Endodermal cell (in vitro differentiated cells): ENCODE measurements around the gene OR5AU1. TPM values are rescaled to one million over a fixed set of nuclear protein-coding genes. Genes with fewer than 3 reads are reported as not detected.

ENCODE experiments used
- DNase-seq: peaks from one replicate; pipeline ENCODE4 v3.0.0-alpha.2; 2017
- H3K27ac ChIP-seq: 2 replicates; pipeline ENCODE4 v1.5.1; 2013; ENCODE audit warnings: mild to moderate bottlenecking, low read depth, low read length, moderate library complexity
- H3K27me3 ChIP-seq: 2 replicates; pipeline ENCODE4 v1.6.1; 2013; ENCODE audit warnings: mild to moderate bottlenecking, low read length, moderate library complexity; ENCODE audit not compliant: insufficient read depth, control insufficient read depth, poor library complexity, severe bottlenecking
- H3K36me3 ChIP-seq: 2 replicates; pipeline ENCODE4 v1.7.0; 2013; ENCODE audit warnings: mild to moderate bottlenecking, low read length, moderate library complexity; ENCODE audit not compliant: control insufficient read depth, insufficient read depth
- H3K4me1 ChIP-seq: one replicate; pipeline ENCODE4 v1.7.0; 2013; ENCODE audit warnings: low read length; ENCODE audit not compliant: control insufficient read depth, insufficient read depth
- H3K4me3 ChIP-seq: 2 replicates; pipeline ENCODE4 v1.5.1; 2013; ENCODE audit warnings: mild to moderate bottlenecking, low read length, moderate library complexity
- H3K9ac ChIP-seq: 2 replicates; pipeline ENCODE4 v1.6.1; 2013; ENCODE audit warnings: mild to moderate bottlenecking, low read length, moderate library complexity; ENCODE audit not compliant: poor library complexity, severe bottlenecking; ENCODE audit errors: extremely low read depth
- H3K9me3 ChIP-seq: 2 replicates; pipeline ENCODE4 v1.6.1; 2013; ENCODE audit warnings: mild to moderate bottlenecking, low read length, moderate library complexity; ENCODE audit not compliant: control insufficient read depth
- H3K27ac Mint-ChIP-seq: 2 replicates; pipeline ENCODE4 v1.8.0; 2020; ENCODE audit warnings: mixed read lengths
- H3K27me3 Mint-ChIP-seq: 2 replicates; pipeline ENCODE4 v1.8.0; 2021; ENCODE audit warnings: mild to moderate bottlenecking, mixed read lengths; ENCODE audit not compliant: insufficient read depth
- H3K36me3 Mint-ChIP-seq: 2 replicates; pipeline ENCODE4 v1.8.0; 2020; ENCODE audit warnings: low read depth, mixed read lengths
- H3K4me1 Mint-ChIP-seq: 2 replicates; pipeline ENCODE4 v1.8.0; 2020; ENCODE audit warnings: mixed read lengths
- H3K4me3 Mint-ChIP-seq: 2 replicates; pipeline ENCODE4 v1.8.0; 2020; ENCODE audit warnings: mild to moderate bottlenecking, moderate library complexity, mixed read lengths
- H3K9me3 Mint-ChIP-seq: 2 replicates; pipeline ENCODE4 v1.8.0; 2020; ENCODE audit warnings: mild to moderate bottlenecking, mixed read lengths
- WGBS, 2 experiments: methylation state at CpG; one replicate each; pipeline versions ENCODE4 v1.1.5 to v1.1.7; 2013; ENCODE audit warnings: missing lambda C conversion rate in 2 of 2, mixed read lengths in 1 of 2; ENCODE audit not compliant: insufficient coverage in 1 of 2, insufficient read length in 1 of 2; 5-methylcytosine and 5-hydroxymethylcytosine counted together
- total RNA-seq, 2 donors: library from RNA; stranded (reverse); fragmentation: NEBNext Ultra II Directional in 1 of 2; extraction: Animal tissue kit (Norgen Biotek cat#: 25700) in 1 of 2; gene quantifications; 2 replicates in 1 of 2; 3 replicates in 1 of 2; pipeline ENCODE4 v1.2.1, GENCODE V29; 2021
- TF ChIP-seq, protein P1 (sequence below): fragments of 200-600 bp; sonication (generic); conservative IDR thresholded peaks from 2 replicates; pipeline ENCODE4 v1.5.0; 2021; ENCODE audit warnings: antibody characterized with exemption, mild to moderate bottlenecking

Gene OR5AU1
- total RNA-seq, 2 donors from 2014 or later: not detected

DNA sequence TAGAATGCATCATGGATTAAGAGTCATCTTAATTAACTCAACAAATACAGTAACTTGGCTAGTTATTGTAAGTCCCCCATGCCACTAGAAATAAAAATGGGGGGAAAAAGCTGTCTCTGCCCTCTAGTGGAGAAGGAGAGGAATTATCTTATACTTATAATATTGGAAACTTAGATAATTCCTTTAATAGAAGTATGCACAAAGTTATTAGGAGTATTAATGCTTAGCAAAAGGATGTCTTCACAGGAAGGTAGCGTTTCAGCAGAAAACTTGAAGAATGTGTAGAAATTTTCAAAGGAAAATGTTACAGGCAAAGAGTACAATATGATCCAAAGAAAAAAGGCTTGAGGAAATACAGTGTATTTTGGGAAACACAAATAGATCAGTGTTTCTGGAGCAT lies 19.8 kb downstream of the OR5AU1 start:
- H3K27me3 ChIP-seq: no peaks in the 10 kb centered on the region
- DNase-seq: no peak
- H3K36me3 ChIP-seq: no peaks in the 10 kb centered on the region
- no peak overlapping the region for H3K4me3 ChIP-seq
- WGBS, 2 experiments: 15 to 33% methylated on average over 1 of the region's 1 CpG
- no peak overlapping the region for H3K9ac ChIP-seq
- Mint-ChIP-seq H3K9me3 (peaks cover under 1% of the 10 kb centered on the region), H3K4me3 (no peak overlapping the region), H3K27ac (no peak overlapping the region), H3K27me3 (no peaks in the 10 kb centered on the region), H3K4me1 (peaks cover 3% of the 10 kb centered on the region), H3K36me3 (peaks cover 2% of the 10 kb centered on the region)
- no peak overlapping the region for H3K27ac ChIP-seq
- H3K9me3 ChIP-seq: no peaks in the 10 kb centered on the region
- H3K4me1 ChIP-seq: no peaks in the 10 kb centered on the region
- TF ChIP-seq, protein P1, sequence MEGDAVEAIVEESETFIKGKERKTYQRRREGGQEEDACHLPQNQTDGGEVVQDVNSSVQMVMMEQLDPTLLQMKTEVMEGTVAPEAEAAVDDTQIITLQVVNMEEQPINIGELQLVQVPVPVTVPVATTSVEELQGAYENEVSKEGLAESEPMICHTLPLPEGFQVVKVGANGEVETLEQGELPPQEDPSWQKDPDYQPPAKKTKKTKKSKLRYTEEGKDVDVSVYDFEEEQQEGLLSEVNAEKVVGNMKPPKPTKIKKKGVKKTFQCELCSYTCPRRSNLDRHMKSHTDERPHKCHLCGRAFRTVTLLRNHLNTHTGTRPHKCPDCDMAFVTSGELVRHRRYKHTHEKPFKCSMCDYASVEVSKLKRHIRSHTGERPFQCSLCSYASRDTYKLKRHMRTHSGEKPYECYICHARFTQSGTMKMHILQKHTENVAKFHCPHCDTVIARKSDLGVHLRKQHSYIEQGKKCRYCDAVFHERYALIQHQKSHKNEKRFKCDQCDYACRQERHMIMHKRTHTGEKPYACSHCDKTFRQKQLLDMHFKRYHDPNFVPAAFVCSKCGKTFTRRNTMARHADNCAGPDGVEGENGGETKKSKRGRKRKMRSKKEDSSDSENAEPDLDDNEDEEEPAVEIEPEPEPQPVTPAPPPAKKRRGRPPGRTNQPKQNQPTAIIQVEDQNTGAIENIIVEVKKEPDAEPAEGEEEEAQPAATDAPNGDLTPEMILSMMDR: peak; percentile 86

DNA sequence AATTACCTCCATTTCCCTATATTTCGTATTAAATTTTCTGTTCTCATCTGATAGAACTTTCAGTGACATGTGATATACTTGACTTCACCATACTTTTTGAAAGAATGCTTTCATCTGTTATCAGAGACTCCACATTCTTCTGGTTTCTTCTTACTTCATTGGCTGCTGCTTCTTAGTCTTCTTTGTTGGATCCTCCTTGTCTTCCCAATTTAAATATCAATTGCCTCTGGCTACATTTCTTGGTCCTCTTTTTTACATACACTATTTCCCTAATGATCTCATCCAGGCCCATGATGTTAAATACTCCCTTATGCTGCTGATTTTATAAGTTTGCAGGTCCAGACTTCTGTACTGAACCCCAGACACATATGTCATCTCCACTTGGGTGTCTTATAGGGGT lies 22.0 kb downstream of the OR5AU1 start:
- 92 to 93% methylated on average over 1 of the region's 1 CpG for WGBS, 2 experiments
- H3K36me3 ChIP-seq: no peaks in the 10 kb centered on the region
- H3K4me1 ChIP-seq: no peaks in the 10 kb centered on the region
- Mint-ChIP-seq H3K36me3 (peaks cover 2% of the 10 kb centered on the region), H3K27ac (no peak overlapping the region), H3K27me3 (no peaks in the 10 kb centered on the region), H3K4me3 (no peak overlapping the region), H3K9me3 (peaks cover 3% of the 10 kb centered on the region), H3K4me1 (peaks cover 3% of the 10 kb centered on the region)
- no peak overlapping the region for H3K4me3 ChIP-seq
- H3K27me3 ChIP-seq: no peaks in the 10 kb centered on the region
- TF ChIP-seq, protein P1: no peak
- DNase-seq: no peak
- no peak overlapping the region for H3K9ac ChIP-seq
- H3K27ac ChIP-seq: no peak overlapping the region
- H3K9me3 ChIP-seq: no peaks in the 10 kb centered on the region

DNA sequence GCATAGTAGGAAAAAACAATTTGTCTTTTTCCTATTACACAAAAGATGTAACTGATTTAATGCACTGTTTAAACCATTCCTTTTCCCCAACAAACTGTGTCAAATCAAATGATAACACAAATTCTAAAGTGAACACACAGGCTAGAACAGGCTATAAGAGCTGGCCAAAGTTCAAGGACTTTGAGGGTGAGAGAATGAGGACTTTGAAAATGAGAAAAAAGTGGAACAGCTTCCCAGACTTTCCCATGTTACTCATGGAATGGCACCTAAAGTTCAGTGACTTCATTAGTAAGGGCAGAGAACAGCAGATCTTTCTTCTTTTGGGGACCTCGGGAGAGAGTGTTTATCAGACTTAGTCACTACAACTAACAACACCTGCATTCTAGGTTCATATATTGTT lies 32.4 kb downstream of the OR5AU1 start:
- H3K27ac ChIP-seq: no peak overlapping the region
- Mint-ChIP-seq H3K4me1 (no peaks in the 10 kb centered on the region), H3K9me3 (no peaks in the 10 kb centered on the region), H3K4me3 (no peak overlapping the region), H3K27me3 (peaks cover 6% of the 10 kb centered on the region), H3K36me3 (no peaks in the 10 kb centered on the region), H3K27ac (no peak overlapping the region)
- H3K9ac ChIP-seq: no peak overlapping the region
- H3K4me3 ChIP-seq: no peak overlapping the region
- no peaks in the 10 kb centered on the region for H3K27me3 ChIP-seq
- no peak for DNase-seq
- no peaks in the 10 kb centered on the region for H3K4me1 ChIP-seq
- WGBS, 2 experiments: 96 to 100% methylated on average over 1 of the region's 1 CpG
- TF ChIP-seq, protein P1: no peak
- no peaks in the 10 kb centered on the region for H3K36me3 ChIP-seq
- no peaks in the 10 kb centered on the region for H3K9me3 ChIP-seq
